HUES6 (cell line): ENCODE measurements around the gene AREL1.

ENCODE experiments used
- H3K27ac ChIP-seq: 2 replicates; pipeline ENCODE4 v1.7.0; 2013; ENCODE audit warnings: low read depth, mild to moderate bottlenecking, low read length, inconsistent platforms
- H3K27me3 ChIP-seq: 2 replicates; pipeline ENCODE4 v1.6.1; 2013; ENCODE audit warnings: low read length; ENCODE audit not compliant: control insufficient read depth, insufficient read depth
- H3K36me3 ChIP-seq: 2 replicates; pipeline ENCODE4 v1.6.1; 2013; ENCODE audit warnings: low read length; ENCODE audit not compliant: control insufficient read depth, insufficient read depth
- H3K4me1 ChIP-seq: 2 replicates; pipeline ENCODE4 v1.6.1; 2013; ENCODE audit warnings: low read length; ENCODE audit not compliant: control insufficient read depth, insufficient read depth
- H3K4me3 ChIP-seq: 2 replicates; pipeline ENCODE4 v1.5.1; 2013; ENCODE audit warnings: low read depth, low read length
- H3K9ac ChIP-seq: one replicate; pipeline ENCODE4 v1.6.1; 2013; ENCODE audit warnings: mild to moderate bottlenecking, low read length
- H3K9me3 ChIP-seq: 2 replicates; pipeline ENCODE4 v1.6.1; 2013; ENCODE audit warnings: low read depth, low read length; ENCODE audit not compliant: control insufficient read depth, insufficient read depth

Gene AREL1

DNA sequence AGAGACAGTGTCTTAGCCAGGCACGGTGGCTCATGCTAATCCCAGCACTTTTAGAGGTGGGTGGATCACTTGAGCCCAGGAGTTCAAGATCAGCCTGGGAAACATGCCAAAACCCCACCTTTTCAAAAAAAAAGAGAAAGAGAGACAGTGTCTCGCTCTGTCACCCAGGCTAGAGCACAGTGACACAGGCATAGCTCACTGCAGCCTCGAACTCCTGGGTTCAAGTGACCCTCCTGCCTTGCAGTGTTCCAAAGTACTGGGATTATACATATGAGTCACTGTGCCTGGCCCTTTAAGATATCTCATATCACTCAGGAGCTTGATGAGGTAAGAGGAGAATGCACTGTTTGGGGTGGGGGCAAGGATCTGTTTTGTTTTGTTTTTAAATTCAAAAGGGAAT, 52.7 kb downstream of the AREL1 start:
- Histone ChIP-seq H3K9ac (no peak overlapping the region), H3K9me3 (no peaks in the 10 kb centered on the region), H3K27ac (no peak overlapping the region), H3K4me3 (no peak overlapping the region), H3K27me3 (no peaks in the 10 kb centered on the region), H3K36me3 (peaks cover 60% of the 10 kb centered on the region), H3K4me1 (no peaks in the 10 kb centered on the region)

DNA sequence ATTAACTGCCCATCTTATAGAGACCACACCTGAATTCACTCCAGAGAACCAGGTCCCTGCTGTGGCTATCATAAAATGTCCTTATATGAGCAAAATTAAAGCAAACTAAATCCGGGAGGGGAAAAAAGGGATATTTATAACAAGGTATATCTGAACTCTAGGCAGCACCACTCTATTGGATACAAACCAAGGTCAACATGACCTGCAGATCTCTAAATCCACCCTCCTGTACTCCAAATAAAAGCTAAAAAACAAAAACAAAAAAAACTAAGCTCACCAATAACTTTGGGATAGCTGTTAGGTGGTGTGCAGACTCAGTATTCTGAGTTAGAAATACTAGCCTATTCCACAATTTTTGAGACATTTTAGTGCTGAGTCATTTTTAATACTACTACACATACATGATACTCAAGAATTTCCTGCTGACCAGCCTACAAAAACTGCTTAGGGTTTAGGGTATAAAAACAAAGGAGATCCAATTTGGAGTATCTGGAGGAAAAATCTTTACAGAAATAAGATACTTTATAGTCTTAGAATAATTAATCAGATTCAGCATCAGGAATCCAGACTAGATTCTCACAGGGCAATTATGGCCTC, 54.2 kb downstream of the AREL1 start:
- Histone ChIP-seq H3K9ac (no peak overlapping the region), H3K36me3 (peaks cover 50% of the 10 kb centered on the region), H3K27me3 (no peaks in the 10 kb centered on the region), H3K4me1 (no peaks in the 10 kb centered on the region), H3K9me3 (no peaks in the 10 kb centered on the region), H3K4me3 (no peak overlapping the region), H3K27ac (no peak overlapping the region)

DNA sequence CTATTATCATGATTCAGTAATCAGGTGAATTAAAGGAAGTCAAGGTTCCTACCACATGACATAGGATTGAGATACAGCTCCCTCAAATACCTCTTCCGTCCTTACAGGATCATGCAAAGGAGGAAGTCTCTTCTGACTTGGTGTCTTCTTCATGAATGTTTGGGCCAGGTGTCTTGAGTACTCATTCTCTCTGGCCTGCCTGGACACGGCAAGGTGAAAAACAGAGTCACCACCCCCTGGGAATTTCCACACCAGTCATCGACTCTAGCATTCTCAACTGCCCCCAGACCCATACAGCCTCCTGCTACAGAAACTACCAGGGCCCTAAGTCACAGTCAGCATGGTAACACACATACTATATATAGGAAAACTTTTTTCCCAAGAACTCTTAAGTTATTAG, 55.9 kb downstream of the AREL1 start:
- H3K4me1 ChIP-seq = no peaks in the 10 kb centered on the region
- peaks cover 34% of the 10 kb centered on the region for H3K36me3 ChIP-seq
- H3K27ac ChIP-seq = no peak overlapping the region

DNA sequence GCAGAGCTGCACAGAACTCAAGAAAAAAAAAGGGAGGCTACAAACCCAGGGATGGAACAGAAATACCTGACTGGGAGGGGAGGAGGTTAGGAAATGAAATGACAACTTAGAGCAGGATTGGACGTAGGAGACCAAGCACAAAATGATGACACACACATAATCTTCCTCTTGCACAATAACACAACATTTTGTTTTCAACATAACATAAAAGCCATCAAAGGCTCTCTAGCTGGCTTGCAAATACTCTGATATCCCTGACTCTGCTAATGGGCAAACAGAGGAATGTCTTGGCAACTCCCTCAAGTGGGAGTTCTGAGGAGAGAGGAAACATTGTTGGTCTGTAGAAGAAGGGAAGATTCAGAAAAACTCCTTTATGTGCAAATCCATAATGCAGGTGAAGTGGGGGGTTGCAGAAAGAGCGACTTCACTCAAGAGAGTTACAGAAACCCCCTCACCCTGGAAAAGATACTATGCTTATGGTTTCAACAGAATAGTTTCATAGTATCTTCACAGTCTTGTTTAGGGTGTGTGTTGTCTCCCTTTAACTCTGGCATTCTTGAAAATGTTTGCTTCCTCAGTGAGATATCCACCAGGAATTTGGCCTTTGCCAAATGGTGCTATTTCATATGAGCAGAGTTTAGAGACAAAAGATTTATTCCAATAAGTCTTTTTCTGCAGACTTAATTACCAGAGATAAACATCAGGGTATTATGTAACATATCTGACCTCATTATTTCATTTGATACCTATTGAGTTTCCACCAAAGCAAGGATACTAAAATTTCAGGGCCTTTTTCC, 57.1 kb downstream of the AREL1 start:
- no peaks in the 10 kb centered on the region for H3K9me3 ChIP-seq
- no peak overlapping the region for H3K4me3 ChIP-seq
- H3K36me3 ChIP-seq = peaks cover 23% of the 10 kb centered on the region
- no peak overlapping the region for H3K9ac ChIP-seq
- H3K27me3 ChIP-seq = no peaks in the 10 kb centered on the region
- no peak overlapping the region for H3K27ac ChIP-seq
- no peaks in the 10 kb centered on the region for H3K4me1 ChIP-seq

More for the DNA sequence above, 55.9 kb downstream of the AREL1 start:
- H3K27me3 ChIP-seq = no peaks in the 10 kb centered on the region
- H3K4me3 ChIP-seq = no peak overlapping the region
- H3K9me3 ChIP-seq = no peaks in the 10 kb centered on the region
- H3K9ac ChIP-seq = no peak overlapping the region

DNA sequence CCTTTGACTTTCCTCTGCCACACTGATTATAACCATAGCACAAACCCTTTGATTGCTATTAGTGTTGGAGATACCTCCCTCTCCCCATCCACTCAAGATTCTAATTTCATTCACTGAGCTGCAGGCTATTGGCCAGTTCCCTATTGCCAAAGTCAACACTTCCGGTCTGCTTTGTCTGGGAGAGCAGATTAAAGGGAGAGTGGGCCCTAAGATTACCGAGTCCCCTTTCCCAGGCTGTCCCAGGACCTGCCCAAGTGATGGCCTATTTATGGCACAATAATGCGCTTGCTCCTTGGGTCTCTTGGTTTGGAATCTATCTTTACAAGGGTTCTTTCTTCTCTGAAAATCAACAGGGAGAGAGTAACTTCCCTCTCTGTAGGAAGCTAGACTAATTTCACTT, 57.9 kb downstream of the AREL1 start:
- peaks cover 15% of the 10 kb centered on the region for H3K36me3 ChIP-seq
- H3K4me1 ChIP-seq = no peaks in the 10 kb centered on the region
- H3K27me3 ChIP-seq = no peaks in the 10 kb centered on the region
- no peak overlapping the region for H3K4me3 ChIP-seq
- no peak overlapping the region for H3K27ac ChIP-seq
- no peak overlapping the region for H3K9ac ChIP-seq
- no peaks in the 10 kb centered on the region for H3K9me3 ChIP-seq

DNA sequence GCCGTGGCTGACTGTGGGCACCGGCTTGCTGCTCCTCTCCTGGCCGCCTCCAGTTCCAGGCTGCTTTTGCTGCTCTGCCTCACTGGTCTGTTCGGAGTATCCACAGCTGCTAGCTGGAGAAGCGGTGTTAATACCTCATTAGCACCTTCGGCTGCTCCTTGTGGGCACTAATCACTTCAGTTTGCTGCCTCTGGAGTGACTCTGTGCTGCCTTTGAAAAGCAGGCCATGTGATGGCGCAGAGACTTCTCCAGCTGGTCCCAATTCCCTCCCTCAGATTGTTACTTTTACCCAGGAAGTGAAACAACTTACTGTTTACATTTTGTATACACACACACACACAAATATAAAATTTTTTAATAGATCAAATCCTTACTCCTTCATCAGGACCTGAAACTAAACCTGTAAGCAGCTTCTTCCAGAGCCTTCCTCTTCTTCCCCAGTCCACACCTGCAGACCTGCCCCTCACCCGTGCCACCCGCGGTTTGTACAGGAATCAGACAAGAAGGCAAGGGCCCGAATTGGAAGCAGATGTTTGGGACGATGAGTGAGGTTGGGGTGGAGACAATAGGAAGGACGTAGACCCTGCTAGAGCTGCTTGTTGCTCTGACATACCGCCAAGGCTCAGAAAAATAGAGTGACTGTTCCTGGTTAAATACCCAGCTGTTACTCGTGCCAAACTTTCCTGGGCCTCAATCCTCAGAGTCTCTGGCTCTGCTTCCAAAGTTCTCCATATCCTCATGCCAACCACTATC, 59.3 kb downstream of the AREL1 start:
- no peak overlapping the region for H3K9ac ChIP-seq
- no peak overlapping the region for H3K27ac ChIP-seq
- no peaks in the 10 kb centered on the region for H3K27me3 ChIP-seq
- no peak overlapping the region for H3K4me3 ChIP-seq
- H3K4me1 ChIP-seq = no peaks in the 10 kb centered on the region; the same call in 1 of the 2 replicates
- H3K9me3 ChIP-seq = no peaks in the 10 kb centered on the region
- H3K36me3 ChIP-seq = peaks cover 9% of the 10 kb centered on the region; the same call in 1 of the 2 replicates

DNA sequence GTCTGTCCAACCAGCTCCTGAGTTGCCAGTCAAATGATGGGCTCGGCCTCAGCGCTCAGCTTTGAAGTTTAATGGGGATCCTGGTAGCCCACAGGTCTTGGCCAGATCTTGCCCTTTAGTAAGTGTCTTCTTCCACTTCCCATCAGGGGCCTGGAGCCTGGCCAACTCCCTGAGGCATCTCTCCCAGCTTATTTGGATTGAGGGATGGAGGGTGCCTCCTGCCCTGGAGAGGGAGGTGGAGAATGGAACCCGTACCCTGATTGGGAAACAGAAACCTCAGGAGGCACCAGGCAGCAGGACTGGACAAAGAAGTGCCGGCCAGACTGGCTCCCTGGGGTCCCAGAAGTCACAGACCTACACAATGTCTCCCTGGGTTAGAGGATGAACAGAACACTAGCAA, 60.3 kb downstream of the AREL1 start:
- H3K27ac ChIP-seq = no peak overlapping the region
- H3K36me3 ChIP-seq = peaks cover 9% of the 10 kb centered on the region; the same call in 1 of the 2 replicates
- no peak overlapping the region for H3K4me3 ChIP-seq
- no peaks in the 10 kb centered on the region for H3K27me3 ChIP-seq
- H3K9ac ChIP-seq = no peak overlapping the region
- H3K4me1 ChIP-seq = peaks cover 8% of the 10 kb centered on the region; the same call in 1 of the 2 replicates
- no peaks in the 10 kb centered on the region for H3K9me3 ChIP-seq

DNA sequence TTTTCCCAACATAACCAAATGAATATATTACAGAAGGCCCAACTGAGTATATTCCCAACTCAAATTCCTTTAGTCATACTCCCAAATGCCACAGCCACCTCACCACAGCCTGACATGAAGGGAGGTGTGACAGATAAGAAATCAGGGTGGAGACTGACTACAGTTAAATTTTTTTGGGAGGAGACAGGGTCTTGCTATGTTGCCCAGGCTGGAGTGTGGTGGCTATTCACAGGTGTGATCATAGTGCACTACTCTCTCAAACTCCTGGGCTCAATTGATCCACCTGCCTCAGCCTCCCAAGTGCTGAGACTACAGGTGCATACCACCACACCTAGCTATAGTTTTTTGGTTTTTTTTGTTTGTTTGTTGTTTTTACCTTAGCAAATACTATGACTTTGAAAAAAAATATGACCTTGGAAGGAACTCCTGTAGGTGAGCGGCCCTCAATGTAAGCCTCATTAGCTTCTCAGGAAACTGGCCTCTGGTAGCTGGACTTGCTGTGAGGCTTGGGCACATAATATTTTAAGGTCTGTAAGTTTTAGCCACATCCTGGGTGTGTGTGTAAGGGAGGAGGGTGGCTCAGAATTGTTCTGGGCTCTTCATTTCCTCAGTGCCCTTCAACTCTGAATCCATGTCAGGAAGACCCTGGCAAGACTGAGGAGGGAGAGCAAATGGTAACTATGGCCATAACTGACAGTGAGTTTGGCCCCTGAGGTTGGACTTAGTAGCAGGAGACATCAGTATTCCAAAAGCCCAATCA, 61.8 kb downstream of the AREL1 start:
- H3K36me3 ChIP-seq = no peaks in the 10 kb centered on the region
- no peak overlapping the region for H3K4me3 ChIP-seq
- H3K9ac ChIP-seq = no peak overlapping the region
- no peaks in the 10 kb centered on the region for H3K9me3 ChIP-seq
- peaks cover 10% of the 10 kb centered on the region; the same call in 1 of the 2 replicates for H3K4me1 ChIP-seq
- no peaks in the 10 kb centered on the region for H3K27me3 ChIP-seq
- H3K27ac ChIP-seq = no peak overlapping the region

DNA sequence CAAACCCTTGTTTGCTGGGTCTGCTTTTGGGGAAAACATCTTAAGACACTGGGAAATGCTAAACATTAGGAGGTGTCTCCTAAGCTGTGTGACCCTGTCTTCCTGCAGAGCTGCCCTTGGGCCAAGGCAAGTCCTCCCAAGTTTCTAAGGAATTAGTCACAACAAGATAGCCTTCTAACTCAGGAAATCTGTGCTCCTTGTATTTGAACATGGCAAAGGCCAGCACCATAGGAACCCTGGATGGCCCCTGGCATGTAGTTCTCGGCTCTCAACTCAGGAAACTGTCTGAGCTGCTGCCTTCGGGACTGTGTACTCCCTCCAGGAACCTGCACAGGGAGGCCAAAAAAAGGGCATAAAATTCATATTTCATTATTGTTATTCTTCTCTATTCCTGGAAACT, 63.2 kb downstream of the AREL1 start:
- no peak overlapping the region for H3K27ac ChIP-seq
- H3K4me1 ChIP-seq = peaks cover 10% of the 10 kb centered on the region; the same call in 1 of the 2 replicates

DNA sequence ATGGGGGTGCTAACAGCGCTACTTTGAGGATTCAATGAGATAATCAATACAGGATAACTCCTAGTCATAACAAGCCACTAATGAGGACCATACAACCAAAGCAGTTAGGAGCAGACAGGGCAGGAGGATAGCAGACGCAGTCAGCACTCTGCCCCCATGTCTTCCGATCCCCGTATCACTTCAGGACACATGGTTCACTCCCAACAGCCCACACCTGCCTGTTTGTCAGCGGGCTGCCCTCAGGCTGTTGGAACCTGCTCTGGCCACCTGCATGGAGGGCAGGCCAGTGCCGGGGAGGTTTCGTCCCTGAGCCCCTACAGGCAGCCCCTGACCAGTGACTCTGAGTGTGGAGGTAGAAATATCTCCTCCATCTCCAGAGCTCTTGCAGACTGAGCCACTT, 63.7 kb downstream of the AREL1 start:
- H3K9ac ChIP-seq = no peak overlapping the region
- no peaks in the 10 kb centered on the region for H3K36me3 ChIP-seq
- H3K27ac ChIP-seq = no peak overlapping the region
- no peak overlapping the region for H3K4me3 ChIP-seq
- H3K9me3 ChIP-seq = no peaks in the 10 kb centered on the region
- no peaks in the 10 kb centered on the region for H3K27me3 ChIP-seq
- peaks cover 10% of the 10 kb centered on the region; the same call in 1 of the 2 replicates for H3K4me1 ChIP-seq

More for the DNA sequence above, 63.2 kb downstream of the AREL1 start:
- Histone ChIP-seq H3K4me3 (no peak overlapping the region), H3K9ac (no peak overlapping the region), H3K36me3 (no peaks in the 10 kb centered on the region), H3K27me3 (no peaks in the 10 kb centered on the region), H3K9me3 (no peaks in the 10 kb centered on the region)
